Measurements from ENCODE around the gene HES1.

Gene HES1

GRCh38 chr3:194167480-194168282, 31.7 kb downstream of the HES1 start:
- no peak for DNase-seq (ENCODE audit: low read depth)

DNA sequence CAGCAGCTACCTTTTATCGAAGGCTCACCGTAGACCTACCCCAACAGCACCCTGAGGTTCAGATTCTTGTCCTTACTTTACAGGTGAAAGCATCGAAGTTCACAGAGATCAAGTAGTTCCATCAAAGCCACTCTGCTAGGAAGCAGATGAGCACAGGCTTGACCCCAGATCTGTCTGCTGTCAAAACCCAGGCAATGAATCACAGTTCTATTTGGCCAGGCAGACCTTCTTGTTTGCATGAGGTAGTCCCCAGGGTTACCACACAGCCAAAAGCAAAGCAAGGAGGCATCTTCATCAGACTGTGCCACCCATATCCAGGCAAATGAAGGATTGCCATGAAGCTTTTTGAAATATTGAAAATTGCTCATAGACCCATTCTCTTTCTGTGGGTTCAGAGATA, 33.0 kb downstream of the HES1 start:
- DNase-seq (ENCODE audit: low read depth): no peak

GRCh38 chr3:194169595-194169994, 33.6 kb downstream of the HES1 start:
- DNase-seq (ENCODE audit: low read depth): no peak

GRCh38 chr3:194170793-194171192, 34.8 kb downstream of the HES1 start:
- DNase-seq (ENCODE audit: low read depth): no peak

- DNase-seq (ENCODE audit: low read depth): no peak
These were observed 38.5 kb downstream of the HES1 start for GRCh38 chr3:194174406-194174805.

DNA sequence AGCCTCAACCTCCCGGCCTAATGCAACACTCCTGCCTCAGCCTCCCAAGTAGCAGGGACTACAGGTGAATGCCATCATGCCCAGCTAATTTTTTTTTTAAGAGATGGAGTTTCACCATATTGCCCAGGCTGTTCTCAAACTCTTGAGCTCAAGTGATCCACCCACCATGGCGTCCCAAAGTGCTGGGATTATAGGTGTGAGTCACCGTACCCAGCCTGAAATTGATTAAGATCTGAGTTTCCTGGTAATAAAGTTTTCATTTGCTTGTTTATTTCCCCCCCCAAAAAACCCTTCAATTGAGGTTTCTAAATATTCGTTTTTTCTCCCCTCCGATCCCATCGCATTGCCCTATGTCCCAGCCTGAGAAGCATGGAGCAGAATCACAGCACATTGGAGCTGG, 39.0 kb downstream of the HES1 start:
- DNase-seq (ENCODE audit: low read depth): no peak

DNA sequence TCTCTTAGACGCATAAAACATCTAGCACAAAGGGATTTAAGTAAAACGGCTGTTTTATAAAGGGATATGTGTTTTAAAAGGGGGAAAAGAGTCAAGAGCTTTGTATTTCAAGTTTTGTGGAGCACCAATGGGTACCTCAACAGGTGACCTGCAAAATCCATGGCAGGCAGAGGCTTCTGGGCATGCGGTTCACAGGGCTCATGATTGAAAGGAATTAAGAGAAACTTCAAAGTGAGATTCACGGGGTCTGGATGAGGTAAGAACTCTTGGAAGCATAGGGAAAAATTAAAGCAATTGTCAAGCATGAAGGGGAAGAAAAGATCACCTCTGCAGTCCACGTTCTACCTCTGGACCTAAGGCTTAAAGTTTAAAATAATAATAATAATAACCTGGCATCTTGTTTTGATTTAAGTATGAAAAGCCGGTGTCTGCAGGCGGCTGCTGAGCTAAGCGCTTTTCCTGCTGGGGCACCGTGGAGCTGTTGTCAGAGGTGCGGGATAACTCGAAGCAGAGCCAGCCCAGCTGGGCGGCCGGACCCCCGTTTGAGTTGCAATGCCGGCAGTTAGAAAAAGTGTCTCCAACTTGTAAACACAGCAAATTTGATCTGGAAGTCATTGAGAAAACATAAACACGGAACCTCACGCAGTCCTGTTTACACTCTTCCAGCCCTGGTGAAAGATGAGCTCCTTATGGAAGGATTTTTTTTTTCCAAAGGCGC, 40.5 kb downstream of the HES1 start:
- no peak for DNase-seq (ENCODE audit: low read depth)

- no peak for DNase-seq (ENCODE audit: low read depth)
These were observed 41.2 kb downstream of the HES1 start for GRCh38 chr3:194177141-194177540.

DNA sequence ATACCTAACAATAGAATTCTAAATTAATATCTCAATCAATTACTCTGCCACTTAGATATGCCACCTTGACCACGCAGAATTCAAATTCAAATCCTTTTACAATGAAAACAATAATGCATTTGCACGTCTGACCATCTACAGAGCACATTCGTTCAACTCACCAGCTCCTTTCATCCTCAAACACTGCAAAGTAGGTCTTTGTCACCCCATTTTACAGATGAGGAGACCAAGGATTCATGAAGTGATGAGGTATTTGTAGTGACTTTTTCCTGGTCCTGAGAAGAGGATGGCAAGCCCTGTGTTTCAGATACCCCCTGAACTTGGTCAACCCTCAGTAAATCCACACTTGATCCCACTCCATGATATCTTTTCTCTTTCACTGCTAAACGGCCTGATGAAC, 42.2 kb downstream of the HES1 start:
- DNase-seq (ENCODE audit: low read depth): no peak

DNA sequence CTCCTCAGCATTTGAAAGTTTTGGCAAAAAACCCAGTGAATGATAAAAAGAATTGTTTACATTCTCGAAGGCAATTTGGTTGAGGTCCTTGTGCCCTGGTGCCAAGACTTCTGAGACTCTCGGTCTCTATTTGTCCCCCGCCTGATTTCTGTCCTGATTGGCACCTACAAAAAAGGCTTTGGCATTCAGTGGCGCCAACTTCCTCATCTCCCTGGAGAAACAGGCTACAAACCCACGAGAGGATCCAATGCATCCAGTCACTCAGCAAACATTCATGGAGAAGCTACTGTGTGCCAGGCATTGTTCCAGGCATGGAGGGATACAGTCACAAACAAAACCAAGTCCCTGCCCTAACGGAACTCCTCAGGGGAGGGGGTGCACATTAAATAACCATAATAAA, 42.7 kb downstream of the HES1 start:
- DNase-seq (ENCODE audit: low read depth): no peak

DNA sequence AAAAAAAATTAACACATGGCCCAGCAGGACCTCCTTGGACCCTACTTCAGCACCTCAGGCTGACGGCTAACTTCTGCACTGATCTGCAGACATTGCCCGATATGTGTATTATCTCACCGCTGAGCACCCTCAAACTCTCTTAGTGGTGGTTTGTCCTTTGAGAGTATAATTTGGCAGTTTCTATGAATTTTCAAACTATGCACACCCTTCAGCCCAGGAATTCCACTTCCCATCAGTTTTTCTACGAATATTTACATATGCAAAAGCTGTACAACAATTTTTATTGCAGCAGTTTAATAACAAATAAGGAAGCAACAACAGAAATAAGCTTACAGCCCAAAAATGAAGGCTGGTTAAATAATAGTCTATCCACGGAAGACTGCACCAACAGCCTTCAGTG, 44.6 kb downstream of the HES1 start:
- DNase-seq (ENCODE audit: low read depth): no peak

DNA sequence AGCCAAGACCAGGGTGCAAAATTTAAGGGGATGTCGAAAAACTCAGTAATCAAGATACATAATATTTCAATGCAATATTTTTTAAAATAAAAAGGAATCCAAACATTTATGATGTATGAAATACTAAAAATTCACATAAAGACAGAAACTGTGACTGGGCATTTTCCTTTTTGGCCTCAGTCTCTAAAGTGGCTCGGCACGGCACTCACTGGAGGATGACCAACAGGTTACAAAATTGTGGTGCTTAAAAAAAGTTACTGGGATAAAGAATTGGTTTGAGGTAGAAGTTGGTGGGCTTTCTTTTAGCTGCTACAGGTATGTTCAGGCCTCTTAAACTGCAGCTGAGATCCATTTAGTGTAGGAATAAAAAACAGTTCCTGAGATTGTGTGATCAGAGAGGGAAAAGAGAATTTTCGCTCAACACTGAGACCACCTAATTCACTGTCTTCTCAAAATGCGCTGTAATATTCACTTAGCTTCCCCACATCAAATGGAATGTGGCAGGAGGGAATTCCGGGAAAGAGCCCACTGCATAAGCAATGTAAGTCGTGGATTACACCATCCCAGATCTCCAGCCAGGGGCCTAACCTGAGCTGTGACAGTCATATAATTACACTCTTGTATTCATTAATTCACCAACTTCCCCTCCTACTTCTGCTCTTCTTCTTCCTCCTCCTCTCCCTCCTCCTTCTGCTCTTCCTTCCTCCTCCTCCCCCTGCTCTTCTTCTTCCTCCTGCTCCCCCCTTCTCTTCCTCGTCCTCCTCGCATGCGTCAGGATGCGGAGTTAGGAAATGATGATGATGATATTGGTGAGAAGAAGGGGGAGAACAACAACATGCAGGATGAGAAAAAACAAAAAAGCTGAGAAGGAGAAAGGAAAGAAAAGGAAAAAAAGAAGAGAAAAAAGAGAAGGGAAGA, 45.9 kb downstream of the HES1 start:
- no peak for DNase-seq (ENCODE audit: low read depth)

DNA sequence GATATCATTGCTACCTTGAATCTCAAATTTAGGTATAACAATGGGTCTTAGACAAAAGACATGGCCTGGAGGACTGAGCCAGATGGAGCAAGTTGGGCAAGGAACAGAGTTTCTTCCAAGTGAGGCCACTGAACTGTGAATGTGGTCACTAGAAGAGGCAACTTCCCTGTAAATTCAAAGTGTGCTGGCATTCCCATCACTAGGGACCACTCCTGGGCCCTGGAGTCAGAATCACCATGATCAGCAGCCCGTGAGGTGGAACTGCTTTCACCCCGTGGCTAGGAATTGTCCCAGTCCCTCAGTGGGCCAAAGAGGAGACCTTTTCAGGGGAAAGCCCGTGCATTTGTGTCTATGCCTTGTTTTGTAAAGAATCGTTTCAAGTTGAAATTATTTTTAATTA, 47.3 kb downstream of the HES1 start:
- no peak for DNase-seq (ENCODE audit: low read depth)

GRCh38 chr3:194184265-194184751, 48.4 kb downstream of the HES1 start:
- no peak for DNase-seq (ENCODE audit: low read depth)

GRCh38 chr3:194184801-194185200, 48.9 kb downstream of the HES1 start:
- DNase-seq (ENCODE audit: low read depth): no peak

DNA sequence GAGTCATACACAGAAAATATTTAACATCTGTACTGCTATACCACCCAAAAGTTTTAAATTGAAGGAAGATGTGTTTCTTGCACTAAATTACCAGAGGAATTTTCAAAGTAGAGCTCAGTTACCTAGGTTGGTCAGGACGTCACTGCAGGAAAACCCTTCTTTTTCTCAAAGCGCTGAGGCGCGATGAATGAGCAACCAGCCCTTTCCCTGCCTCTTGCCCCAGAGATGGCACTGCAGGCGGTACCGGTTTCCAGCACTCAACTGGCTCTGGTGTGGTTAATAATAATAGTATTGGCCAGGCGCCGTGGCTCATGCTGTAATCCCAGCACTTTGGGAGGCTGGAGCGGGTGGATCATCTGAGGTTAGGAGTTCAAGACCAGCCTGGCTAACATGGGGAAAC, 49.3 kb downstream of the HES1 start:
- DNase-seq (ENCODE audit: low read depth): no peak

DNA sequence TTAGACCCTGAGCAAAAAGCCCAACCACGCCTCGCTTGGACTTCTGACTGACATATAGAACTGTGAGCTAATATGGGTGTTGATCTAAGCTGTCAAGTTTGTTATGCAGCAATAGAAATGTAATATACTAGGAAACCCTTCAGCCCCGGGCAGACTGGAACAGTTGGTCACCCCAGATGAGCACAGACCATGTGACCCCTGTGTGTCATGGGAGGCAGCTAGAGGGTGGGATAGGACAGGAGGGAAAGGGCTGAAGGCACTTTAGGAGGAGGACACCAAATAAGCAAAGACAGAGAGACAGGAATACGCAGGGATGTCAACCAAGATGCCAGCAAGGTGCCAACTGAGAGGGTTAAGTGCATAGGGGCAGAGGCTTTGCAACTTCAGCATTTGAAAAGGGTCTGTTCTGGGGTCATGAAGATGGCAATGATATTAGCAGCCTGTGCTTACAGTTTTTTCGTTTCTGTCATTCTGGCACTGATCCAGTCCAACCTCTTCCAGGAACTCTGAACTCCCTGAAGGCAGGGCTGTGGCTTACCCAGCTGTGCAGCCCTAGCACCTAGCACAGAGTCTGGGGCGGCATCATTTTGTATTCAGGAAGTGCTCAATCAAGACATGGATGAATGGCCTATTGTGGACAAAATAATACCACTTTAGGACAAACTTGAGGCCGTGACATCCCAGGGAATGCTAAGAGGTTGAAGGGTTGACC, 51.4 kb downstream of the HES1 start:
- no peak for DNase-seq (ENCODE audit: low read depth)

All from activated gamma-delta T cell treated with anti-CD3 and anti-CD28 coated beads, Interleukin-2, amount 50 U/mL, for 16 hours (primary cell).